ENCODE measurements around the gene WNT7B. TPM values are rescaled to one million over a fixed set of nuclear protein-coding genes. Genes with fewer than 3 reads are reported as not detected.

Gene WNT7B
- total RNA-seq, 1 donor from 2014 or later = not detected

DNA sequence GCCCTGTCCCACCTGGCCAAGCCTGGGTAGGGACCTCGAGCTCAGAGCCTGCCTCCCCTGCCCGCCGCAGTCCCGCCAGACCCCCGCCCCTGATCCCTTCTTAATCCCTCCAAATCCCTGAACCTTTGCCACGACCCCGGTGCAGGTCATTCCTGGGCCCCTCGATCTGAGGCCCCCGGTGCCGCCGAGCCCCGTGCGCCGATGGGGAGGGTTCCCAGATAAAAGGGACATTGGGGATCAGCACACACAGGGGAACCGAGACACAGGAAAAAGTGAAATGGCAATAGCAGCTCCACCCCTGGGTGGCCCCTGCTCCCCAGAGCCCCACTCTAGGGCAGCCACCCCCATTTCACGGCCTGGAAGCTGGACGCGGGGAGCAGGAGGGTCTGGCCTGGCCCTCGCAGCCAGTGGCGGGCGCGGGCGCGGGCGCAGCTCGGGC lies 1.3 kb upstream of the WNT7B start:
- no peak for ATAC-seq
- intact Hi-C loops (cut with DNase I) = no loop called here

DNA sequence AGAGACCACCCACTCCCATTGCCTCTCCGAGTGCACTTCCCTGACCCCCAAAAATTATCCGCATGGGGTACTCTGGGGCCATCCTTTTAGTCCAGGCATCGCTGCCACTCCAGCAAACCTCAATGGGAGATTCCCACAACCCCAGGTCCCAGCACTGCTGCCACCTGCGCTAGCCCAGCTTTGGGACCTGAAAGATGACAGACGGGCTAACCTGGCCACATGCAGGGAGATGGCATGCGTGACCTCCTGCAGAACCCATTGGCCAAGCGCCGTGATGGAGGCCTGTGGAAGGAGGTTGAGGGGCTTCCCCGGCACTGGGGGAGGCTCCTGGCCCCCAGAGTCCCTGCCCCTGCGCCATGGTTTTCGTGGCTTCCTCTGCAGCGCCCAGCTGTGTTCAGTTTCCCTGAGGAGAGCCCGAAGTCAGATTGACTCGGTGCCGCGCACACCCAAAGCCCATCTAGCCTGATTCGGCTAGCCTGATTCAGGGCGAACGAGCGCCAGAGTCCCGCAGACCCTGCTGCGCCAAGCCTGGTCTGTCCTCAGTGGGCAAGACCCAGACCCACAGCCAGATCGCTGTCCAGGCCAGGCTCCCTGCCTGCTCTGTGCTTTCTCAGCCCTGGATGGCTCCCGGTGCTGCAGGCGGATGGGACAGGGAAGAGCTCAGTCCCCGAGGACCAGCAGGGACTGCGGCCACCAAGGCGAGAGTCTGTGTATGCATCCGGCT lies 751 bp upstream of the WNT7B start:
- no peak for ATAC-seq
- intact Hi-C loops (cut with DNase I) = no loop called here
- DNase-seq (ENCODE audit: missing footprints) = no peak

More for the DNA sequence above, 1.3 kb upstream of the WNT7B start:
- no peak for DNase-seq (ENCODE audit: missing footprints)

DNA sequence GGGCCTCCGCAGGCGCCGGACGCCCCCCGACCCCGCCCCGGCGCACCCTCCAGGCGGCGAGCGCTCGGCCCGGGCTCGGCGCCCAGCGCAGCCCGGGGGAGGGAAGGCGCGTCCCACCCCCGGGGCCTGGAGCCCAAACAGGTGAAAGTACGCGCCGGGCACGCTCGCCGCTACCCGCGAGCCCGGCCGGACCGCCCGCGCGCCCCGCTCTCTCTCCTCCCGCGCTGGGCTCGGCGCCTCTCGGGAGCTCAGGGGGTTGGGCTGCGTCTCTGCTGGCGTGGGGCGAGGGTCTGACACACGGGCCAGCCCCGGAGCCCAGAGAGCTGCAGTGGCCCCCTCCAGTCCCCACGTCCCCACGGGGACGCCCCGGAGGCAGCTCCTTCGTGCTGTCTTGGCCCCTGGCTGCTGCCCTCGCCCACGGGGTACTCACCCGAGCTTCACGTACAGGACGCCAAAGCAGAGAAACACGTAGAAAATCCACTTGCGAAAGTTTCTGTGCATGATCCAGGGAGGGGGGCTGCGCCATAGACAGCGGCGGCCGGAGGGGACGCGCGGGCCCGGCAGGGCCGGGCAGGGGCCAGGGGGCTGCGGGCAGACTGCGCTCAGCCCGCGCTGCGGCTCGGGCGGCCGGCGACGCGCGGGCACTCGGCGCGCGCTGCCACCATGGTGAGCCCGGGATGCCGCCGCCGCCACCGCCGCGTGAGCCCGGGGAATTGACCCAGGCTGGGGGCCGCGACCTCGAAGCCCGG lies 534 bp downstream of the WNT7B start:
- DNase-seq (ENCODE audit: missing footprints) (no peak), ATAC-seq (no peak)
- intact Hi-C loops (cut with DNase I) = no loop called here

DNA sequence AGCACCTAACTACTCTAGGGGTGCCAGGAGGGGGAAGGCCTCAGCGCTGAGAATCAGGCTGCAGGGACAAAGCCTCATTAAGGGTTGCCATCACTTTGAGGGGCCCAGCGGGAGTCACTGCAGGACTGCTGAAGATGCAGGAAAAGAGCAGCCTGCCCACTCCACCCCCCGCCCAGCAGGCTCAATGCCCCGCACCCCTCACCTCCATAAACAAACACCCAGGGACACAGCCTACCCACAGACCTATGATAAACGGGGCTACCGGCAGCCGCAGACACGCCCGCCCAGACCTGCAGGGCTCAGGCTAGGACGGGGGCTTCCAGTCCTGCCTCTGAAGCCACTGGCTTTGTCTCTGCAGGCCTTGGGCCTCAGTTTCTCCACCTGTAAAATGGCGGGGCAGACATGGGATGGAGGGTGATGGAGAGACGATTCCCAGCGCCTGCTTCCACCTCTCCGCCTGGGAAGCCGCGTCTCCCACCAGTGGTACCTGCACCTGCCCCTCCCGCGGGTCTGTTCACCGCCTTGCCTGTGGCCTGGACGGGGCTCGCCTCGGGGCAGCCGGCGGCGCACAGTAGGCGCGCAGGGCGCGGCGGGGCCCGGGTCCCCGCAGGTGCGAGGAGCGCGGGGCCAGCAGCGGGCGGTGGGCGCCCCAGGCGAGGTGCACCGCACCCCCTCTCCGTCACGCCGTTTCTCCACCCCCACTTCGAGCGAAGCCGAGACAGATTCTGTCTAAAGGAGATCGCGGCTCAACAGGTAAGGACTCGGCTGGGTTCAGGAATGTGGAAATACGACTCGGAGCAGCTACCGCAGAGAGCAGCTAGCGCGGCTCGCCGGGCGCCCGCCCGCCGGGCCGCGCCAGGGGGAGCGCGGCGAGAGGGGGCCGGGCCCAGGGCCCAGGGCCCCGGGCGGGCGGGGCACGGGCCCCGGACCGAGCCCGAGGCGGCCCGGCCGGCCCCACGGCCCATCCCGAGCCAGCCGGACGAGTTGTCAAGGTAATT lies 1.5 kb downstream of the WNT7B start:
- DNase-seq (ENCODE audit: missing footprints) (no peak), ATAC-seq (no peak)
- intact Hi-C loops (cut with DNase I) = no loop called here

DNA sequence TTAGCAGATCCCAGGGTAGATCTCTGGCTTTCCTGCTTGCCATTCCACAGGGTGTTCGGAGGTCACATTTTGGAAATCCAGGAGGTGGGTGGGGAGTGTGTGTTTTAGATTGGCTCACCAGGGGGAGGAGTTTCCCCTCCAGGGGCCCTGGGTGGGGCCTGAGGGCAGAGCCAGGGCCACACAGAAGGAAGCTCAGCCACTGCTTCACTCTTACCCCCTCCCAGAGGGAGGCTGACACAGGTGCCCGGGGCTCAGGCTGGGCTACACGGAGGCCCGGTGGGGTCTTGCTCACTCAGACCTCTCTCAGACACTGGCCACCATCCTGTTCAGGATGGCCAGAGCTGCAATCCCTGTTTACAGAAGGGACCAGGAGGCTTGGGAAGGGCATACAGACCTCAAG lies 2.5 kb downstream of the WNT7B start:
- intact Hi-C loops (cut with DNase I) = no loop called here
- DNase-seq (ENCODE audit: missing footprints) = no peak
- ATAC-seq = no peak

DNA sequence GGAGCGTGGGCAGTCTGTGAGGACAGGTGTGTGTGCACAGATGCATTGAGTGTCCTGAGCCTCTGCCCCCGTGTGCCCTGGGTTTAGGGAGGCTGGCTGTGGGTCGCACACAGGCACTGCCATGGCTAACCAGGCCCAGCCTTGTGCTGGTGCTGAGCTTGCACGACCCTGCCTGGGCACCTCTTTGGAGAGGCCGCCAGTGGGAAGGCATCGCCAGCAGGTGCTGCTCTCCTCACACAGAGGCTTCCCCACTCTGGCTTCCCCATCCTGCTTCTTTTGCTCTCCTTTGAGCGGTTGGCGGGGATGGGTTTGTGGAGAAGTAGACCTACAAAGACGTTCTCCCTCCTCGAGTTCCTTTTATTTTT lies 4.1 kb downstream of the WNT7B start:
- DNase-seq (ENCODE audit: missing footprints) = no peak

DNA sequence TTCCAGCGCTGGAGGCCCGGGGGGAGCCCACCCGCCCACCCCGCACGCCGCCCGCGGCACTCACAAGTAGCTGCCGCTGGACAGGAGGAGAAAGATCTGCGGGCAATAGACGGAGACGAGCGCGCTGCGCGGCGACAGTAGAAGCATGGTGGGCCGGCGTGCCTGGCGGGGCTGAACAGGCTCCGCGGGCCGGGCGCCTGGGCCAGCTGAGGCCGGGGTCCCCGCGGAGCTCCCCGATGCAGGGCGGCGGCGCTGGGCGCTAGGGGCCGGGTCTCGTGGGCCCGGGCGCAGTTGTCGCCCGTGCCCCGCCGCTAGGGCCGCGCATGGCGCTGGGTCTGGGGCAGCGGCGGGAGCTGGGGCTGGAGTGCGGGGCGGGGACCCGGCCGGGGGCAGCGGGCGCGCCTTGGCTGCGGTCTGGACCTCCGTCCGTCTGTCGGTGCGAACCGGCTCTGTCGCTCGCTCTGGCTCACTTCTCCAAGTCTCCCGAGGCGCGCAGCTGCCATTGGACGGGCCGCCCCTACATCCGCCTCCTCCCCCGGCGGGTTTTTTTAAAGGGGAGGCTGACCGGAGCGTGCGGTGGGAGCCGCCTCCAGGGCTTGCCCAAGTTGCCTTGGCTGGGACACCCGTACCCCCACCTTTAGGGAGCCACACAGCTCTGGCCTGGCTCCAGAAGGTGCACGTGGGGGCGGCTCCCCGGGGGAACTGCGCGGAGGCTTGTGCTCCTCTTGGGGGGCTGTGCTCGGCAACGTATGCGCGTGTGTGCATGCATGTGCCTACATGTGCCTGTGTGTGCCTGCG lies 4.7 kb downstream of the WNT7B start:
- intact Hi-C loops (cut with DNase I) = no loop called here
- no peak for ATAC-seq

More for the DNA sequence above, 4.1 kb downstream of the WNT7B start:
- ATAC-seq = no peak
- intact Hi-C loops (cut with DNase I) = no loop called here

DNA sequence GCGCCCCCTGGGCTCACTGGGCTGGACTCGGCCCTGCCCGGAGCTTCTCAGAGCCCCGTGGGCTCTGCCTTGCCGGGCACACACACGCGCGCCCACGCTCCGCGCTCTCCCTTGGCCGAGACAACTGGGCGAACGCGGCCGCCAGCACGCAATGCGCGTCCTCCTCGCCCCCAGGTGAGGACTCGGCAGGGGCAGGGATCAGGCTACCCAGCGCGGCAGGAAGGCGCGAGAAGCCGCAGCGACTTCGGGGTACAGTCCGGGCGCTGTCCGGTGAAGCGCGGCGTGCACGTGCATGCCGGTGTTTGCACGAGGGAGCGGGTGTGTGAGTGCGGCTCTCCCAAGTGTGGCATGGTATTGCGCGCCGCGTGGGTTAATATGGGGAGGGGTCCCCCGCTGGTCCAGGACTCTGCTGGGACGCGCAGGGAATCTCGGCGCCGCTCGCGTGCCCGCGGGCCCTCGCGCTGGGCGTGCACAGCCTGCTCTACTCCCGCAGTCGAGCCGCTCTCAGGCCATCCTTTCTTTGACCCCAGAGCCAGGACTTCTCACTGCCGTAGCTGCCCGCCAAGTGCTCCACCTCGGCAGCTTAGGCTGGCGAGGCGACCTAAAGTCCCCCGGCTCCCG lies 5.4 kb downstream of the WNT7B start:
- no peak for ATAC-seq
- no peak for DNase-seq (ENCODE audit: missing footprints)
- intact Hi-C loops (cut with DNase I) = no loop called here

More for the DNA sequence above, 4.7 kb downstream of the WNT7B start:
- DNase-seq (ENCODE audit: missing footprints) = no peak

DNA sequence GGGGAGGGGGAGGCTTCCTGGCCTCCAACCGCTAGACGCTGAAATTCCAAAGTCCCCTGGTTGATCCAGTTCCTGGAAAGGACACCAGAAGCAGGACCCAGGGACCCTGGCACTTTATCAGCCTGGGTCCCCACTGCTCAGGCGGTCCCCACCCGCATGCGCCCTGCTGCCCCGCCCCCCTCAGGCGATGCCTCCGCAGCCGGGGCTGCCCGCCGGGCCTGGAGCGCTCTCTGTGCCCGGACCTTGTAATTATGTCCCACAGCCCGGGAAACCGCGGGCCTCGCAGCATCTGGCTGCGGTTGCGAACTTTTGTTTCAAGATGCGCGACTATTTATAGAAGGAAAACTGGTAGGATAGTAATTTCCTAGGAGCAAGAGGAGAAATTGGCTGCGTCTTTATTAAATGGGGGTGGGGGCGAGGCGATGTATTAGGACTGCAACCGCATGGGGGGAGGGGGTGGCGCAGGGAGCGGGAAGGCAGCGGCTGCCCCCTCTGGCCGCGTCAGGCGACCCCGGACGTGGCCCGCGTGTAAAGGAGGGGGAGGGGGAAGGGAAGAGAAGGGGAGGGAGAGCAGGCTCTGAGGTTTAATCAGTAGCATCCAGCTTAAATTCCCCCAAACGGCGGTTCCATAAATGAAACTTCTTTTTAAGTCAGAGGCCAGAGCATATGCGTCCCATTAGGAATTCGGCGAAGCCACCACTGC lies 6.1 kb downstream of the WNT7B start:
- DNase-seq (ENCODE audit: missing footprints) = no peak
- no peak for ATAC-seq
- intact Hi-C loops (cut with DNase I) = no loop called here

DNA sequence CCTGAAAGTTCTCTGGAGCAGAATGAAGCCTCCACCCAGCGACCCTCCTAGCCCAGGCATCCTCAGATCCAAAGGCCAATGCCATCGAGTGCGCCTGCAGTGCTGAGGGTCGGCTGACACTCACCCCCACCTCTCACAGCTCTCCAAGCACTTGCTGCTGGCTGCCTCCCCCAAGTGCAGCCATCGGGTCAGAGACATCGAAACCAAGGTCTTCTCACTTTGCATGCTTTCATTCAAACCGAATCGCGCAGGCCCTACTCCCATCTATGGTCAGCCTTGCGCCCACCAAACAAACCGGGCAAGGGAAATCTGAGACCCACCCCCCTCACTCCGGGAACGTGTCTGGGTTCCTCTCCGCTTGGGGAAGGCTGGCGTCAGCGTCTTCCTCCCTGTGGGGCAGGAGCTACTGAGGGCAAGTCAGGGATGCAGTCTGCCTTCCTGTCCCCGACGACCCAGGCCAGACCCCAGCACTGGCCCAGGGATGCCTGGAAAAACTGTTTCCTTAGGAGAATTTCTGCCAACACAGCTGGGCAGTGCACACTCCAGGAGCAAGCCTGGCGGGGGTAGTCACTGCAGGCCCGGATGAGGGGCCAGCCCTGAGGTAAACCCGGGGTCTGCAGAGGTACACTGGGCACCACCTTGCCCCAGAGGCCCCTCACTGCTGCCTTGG lies 7.0 kb downstream of the WNT7B start:
- intact Hi-C loops (cut with DNase I) = no loop called here
- DNase-seq (ENCODE audit: missing footprints) (no peak), ATAC-seq (no peak)

DNA sequence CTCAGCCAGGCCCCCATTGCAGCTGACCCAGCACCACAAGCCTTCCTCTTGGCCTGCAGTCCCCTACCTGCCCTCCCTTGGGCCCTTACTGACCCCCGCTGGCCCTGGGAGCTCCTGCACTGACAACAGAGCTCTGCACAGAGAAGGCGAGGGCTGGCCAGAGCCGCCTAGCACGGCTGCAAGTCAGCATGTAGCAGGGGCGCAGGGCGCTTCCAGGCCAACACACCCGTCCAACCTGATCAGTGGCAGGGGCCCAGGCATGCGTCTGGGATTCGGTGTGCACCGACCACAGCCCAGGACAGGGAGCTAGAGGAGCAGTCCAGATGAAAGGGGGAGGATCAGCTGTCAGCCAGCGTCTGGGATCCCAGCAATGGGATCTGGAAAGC lies 7.6 kb downstream of the WNT7B start:
- intact Hi-C loops (cut with DNase I) = no loop called here
- DNase-seq (ENCODE audit: missing footprints) (no peak), ATAC-seq (no peak)

DNA sequence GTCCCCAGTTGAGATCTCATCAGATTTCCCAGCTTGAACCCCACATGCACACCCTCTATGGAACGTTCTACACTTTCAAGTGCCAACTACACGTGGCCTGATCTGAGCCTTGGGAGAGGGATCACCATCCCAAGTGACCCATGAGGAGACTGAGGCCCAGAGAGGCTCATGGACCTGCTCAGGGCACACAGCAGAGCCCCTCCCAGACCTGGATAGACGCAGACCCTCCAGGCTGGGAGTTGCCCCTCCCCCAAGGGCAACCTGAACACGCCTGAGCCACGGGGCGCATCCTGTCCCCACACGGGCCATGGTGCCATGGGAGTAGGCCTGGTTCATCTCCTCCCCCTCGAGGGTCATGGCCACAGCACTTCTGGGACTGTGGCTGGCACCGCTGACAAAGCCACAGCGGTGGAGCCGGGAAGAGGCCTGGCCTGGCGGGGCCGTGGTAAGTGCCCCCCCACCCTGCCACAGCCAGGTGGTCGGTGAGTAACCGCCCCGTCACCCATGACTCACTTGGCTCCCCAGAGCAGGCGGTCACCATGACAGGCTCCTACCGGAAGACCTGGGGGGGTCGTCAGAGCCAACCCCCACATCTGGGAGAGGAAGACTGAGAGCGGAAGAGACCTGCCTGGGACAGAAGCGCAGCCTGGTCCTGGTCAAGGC lies 8.1 kb downstream of the WNT7B start:
- ATAC-seq = no peak
- DNase-seq (ENCODE audit: missing footprints) = no peak
- intact Hi-C loops (cut with DNase I) = no loop called here

DNA sequence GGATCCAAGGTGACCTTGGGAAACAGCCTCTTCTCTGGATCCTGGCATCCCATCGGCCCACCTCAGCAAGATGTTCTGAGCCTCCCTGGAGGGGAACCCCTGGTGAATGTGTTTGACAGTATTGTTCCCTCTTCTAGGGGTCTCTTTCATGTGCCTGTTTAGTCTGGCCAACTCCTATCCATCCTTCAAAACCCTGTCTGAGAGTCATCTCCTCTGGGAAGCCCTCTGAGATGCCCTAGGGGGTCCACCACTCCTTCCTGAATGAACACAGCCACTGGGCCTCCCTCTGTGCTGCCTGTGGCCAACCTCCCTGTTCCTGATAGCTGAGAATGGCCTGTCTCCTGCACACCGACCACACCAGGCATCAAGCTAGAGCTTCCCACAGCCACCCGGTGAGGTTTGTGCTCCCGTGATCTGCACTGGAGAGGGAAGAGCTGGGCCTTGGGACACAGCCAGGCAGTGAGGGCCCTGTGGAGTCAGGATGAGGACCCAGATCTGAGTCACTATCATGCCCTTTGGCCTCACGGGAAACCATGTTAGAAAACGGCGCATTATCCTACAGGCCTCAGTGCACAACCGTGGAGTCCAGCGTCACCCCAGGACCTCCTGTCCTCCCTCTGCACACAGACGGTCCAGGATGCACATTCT lies 8.8 kb downstream of the WNT7B start:
- no peak for ATAC-seq
- intact Hi-C loops (cut with DNase I) = no loop called here
- no peak for DNase-seq (ENCODE audit: missing footprints)

DNA sequence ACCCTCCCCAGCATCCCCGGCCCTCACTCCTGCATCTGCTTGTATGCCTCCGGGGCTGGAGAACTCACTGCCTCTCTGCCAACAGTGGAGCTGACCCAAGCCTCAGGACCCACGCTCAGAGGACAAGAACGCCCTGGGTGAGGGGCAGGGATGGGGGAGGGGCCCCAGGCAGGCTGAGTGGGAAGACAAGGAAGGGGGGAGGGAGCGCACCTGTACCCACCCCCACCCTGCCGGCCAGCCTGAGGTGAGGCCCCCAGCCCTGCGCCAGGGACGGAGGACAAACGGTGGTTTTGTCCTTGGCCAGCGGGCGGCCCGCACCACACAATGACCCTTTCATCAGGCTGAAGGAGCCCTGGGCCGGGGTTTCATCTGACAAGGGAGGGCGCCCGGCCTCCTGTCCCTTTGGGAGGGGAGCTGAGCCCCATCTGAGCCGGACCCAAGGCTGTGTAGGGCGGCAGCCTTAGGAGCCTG lies 10.0 kb downstream of the WNT7B start:
- DNase-seq (ENCODE audit: missing footprints) = no peak
- ATAC-seq = no peak
- intact Hi-C loops (cut with DNase I) = no loop called here

DNA sequence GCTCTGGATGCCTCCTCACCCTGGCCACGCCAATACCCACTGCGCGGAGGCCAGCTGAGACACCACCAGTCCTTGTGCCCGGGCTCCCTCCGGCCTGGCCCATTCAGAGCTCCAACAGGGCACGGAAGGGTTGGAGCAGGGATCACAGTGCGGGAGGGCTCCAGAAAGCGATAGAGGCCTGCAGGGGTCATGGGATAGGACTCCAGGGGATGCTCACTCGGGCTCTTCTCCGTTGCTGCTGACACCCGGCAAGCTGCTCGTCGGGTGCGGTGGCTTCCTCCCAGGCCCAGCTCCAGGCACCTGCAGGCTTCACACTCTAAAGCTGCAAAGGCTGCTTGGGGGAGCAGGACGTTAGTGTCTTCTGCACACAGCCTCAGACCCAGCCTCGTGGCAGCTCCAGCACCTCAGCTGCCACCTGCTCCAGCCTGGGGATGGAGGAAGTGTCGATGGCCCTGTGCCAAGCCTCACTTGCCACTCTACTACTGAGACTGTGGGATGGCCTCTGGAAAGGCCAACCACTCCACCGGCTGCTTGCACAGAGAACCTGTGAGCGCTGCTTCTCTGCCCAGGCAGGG lies 10.6 kb downstream of the WNT7B start:
- intact Hi-C loops (cut with DNase I) = no loop called here
- no peak for DNase-seq (ENCODE audit: missing footprints)
- no peak for ATAC-seq

DNA sequence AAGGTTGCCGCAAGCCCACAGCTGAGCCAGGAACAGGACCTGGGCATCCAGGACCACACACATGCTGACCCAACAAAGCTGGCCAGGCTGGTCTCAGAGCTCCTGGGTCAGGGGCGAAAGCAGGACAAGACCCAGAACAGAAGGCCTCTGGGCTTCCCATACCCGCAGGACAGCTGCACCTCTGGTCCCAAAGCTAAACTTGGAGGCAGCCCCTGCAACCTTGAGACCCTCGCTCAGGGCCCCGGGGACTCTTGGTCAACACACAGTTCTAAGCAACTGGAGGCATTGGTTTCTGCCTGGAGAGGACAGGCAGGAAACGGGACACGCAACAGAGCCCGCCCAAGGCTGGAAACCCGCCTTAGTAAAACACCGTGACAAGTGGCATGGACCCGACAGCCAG lies 11.4 kb downstream of the WNT7B start:
- intact Hi-C loops (cut with DNase I) = no loop called here
- no peak for DNase-seq (ENCODE audit: missing footprints)
- ATAC-seq = no peak
